Coronary artery (tissue), 2 donors: ENCODE results near the gene LPXN.

Experiments
- DNase-seq: peaks from one replicate; pipeline ENCODE4 v3.0.0-alpha.2; 2017; ENCODE audit warnings: low spot score
- H3K27ac ChIP-seq, 2 donors: fragments of 200-600 bp; sonication (generic); one replicate each; pipeline ENCODE4 v1.5.1; 2016 to 2019
- H3K4me3 ChIP-seq: fragments of 200-600 bp; sonication (generic); 2 replicates; pipeline ENCODE4 v1.5.1; 2016; ENCODE audit warnings: mild to moderate bottlenecking, moderate library complexity
- TF ChIP-seq, protein P1 (sequence below): fragments of 200-600 bp; sonication (generic); IDR thresholded peaks from one replicate; pipeline ENCODE4 v1.5.1; 2019; ENCODE audit warnings: antibody characterized with exemption

LPXN gene

DNA sequence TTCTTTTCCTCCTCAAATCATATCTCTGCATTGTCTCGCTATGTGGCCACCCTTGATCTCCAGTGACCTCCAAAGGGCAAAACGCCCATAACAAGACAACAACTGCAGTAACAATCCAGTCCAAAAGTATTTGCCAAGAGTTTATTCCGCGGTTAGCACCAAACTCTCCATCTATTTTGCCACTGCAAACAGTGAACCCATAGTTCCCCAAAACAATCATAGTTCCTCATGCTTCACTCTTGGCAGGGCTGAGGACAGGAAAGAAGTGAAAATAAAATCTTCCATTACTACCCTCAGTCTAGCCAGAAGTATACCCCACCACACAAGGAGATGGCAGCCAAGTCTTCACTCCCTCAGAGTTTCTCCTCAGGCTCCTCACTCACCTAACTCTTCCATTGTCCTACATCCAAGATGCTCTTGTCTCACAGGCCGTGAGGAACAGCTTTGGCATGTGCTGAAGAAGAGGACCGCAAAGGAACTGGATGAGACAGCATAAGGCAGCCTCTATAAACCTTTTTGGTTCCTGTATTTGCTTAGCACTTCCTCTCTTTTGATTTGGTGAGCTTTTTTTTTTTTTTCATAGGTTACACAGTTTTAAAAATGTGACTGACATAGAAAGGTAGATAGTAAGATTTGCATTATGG is at the start of gene LPXN:
LPXN (minus strand) TSS at position 480 of the 644 bp plus-strand sequence; CDS start at position 396, 84 bp downstream.
- peak within 1 kb of the TSS; percentile 100 for H3K27ac ChIP-seq
- DNase-seq, result no peak
- peak within 1 kb of the TSS; percentile 99 for H3K4me3 ChIP-seq
- TF ChIP-seq, protein P1, sequence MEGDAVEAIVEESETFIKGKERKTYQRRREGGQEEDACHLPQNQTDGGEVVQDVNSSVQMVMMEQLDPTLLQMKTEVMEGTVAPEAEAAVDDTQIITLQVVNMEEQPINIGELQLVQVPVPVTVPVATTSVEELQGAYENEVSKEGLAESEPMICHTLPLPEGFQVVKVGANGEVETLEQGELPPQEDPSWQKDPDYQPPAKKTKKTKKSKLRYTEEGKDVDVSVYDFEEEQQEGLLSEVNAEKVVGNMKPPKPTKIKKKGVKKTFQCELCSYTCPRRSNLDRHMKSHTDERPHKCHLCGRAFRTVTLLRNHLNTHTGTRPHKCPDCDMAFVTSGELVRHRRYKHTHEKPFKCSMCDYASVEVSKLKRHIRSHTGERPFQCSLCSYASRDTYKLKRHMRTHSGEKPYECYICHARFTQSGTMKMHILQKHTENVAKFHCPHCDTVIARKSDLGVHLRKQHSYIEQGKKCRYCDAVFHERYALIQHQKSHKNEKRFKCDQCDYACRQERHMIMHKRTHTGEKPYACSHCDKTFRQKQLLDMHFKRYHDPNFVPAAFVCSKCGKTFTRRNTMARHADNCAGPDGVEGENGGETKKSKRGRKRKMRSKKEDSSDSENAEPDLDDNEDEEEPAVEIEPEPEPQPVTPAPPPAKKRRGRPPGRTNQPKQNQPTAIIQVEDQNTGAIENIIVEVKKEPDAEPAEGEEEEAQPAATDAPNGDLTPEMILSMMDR, result no peak

- Histone ChIP-seq H3K27ac (no peak overlapping the region), H3K4me3 (no peak overlapping the region)
- DNase-seq, result no peak
- TF ChIP-seq, protein P1, result no peak
These were observed 49.4 kb upstream of the LPXN start for GRCh38 chr11:58625086-58625485.

DNA sequence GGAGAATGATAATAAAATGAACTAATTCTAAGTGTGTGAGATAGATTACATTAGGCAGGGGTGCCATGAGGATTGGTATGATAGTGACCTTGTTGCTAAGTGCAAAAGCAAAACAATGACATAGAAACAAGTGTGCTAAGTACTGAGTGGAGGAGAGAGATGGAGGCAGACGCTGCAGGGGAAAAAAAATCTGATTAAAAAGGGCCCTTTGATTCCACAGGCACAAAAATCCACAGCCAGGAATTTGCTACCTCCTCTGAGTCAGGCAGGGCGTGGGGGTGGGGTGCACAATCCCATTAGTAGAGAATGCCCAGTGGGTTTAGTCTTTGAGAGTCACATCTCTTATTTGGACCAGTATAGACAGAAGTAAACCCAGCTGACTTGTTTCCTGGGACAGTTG is 46.7 kb upstream of the LPXN start, which contains the start of gene CNTF:
CNTF (plus strand) TSS at position 322 of the 400 bp plus-strand sequence. CDS start 88 bp downstream, outside the sequence.
- Histone ChIP-seq H3K27ac (no peak within 1 kb of the TSS), H3K4me3 (no peak within 1 kb of the TSS)
- DNase-seq, result no peak
- TF ChIP-seq, protein P1, result no peak

DNA sequence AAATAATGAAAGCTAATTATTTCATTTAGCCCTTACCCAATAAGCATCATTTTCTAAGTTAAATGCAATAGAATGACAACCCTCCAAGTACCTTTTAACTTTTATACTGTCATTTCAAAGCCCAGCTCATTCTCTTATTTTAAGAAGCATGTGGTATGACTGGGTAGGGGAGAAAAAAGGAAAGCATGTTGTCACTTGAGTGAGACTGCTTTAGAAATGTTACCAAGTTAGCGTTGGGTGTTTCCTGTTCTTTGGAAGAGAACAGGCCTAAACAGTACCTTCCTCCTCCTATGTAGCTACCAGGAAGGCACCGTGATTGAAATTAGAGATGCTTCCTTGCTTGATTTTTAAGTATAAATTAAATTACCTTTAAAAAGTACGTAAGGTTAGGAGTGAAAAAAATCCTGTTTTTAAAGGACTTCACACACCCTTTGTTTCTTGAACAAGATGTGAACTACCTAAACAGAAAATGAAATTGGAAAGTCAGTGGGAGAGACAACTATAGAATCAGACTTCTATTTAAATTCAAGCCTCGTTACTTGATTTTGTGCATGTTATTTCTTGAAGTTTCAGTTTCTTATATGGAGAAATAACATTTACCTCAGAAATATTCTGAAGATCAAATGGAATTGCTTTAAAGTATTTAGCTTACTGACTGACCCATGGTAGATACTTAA is 46.1 kb upstream of the LPXN start:
- TF ChIP-seq, protein P1, result no peak
- no peak overlapping the region for H3K27ac ChIP-seq

GRCh38 chr11:58617976-58618557 is 42.4 kb upstream of the LPXN start:
- TF ChIP-seq, protein P1, result no peak
- H3K4me3 ChIP-seq, result no peak overlapping the region
- H3K27ac ChIP-seq, result no peak overlapping the region
- DNase-seq, result no peak

More for the DNA sequence above, 46.1 kb upstream of the LPXN start:
- no peak for DNase-seq
- H3K4me3 ChIP-seq, result no peak overlapping the region

DNA sequence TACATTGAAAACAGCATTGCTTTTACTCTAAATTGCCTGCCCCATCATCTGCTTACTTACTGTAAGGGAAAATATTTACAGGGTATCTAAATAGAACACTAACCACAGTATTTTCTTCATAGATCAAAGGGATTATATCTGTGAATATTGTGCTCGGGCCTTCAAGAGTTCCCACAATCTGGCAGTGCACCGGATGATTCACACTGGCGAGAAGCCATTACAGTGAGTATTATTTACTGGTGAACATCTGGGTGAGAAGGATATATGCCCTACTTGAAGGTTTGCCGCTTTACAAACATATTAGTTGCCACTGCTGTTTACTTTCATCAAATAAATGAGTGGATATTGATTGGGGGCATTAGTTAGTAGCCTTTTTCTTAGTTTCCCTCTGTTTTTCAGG is 40.9 kb upstream of the LPXN start:
- TF ChIP-seq, protein P1, result no peak
- no peak for DNase-seq
- Histone ChIP-seq H3K4me3 (no peak overlapping the region), H3K27ac (no peak overlapping the region)
